Measurements from ENCODE around the gene EFCC1.
A peak's percentile ranks its signal among the peaks of the same experiment; 100 is the strongest.

EFCC1 gene

DNA sequence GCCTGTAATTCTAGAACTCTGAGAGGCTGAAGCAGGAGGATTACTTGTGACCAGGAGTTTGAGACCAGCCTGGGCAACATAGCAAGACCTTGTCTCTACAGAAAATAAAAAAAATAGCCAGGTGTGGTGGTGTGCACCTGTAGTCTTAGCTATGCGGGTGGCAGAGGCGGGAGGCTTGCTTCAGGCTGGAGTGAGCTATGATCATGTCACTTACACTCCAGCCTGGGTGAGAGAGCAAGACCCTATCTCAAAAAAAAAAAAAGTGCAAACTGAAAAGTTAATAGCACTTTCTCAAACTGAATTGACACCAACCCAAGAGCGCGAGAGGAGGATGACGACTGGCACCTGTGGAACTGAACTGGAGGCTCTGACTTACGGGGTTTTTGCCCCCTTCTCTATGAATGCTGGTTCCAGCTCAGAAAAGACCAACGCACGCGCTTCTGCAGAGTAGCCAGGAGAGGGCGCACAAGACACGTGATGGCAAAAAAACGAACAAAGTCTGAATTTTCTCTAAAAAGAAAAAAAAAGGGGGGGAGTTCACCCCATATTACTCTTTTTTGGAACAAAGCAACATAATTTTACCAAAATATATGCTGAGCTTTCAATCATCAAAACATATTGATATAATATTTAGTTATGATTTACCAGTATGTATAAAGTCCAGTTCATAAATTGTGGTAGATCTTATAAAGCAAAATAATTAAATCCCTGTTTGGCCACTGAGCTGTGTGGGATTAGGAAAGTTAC is 30.9 kb upstream of the EFCC1 start:
- Mint-ChIP-seq H3K4me3 (no peak overlapping the region), H3K9me3 (no peaks in the 10 kb centered on the region), H3K27me3 (ENCODE audit: low read depth) (no peaks in the 10 kb centered on the region), H3K27ac (no peak overlapping the region), H3K4me1 (peaks cover 16% of the 10 kb centered on the region), H3K36me3 (ENCODE audit: low read depth) (no peaks in the 10 kb centered on the region)
- TF ChIP-seq, protein P1, sequence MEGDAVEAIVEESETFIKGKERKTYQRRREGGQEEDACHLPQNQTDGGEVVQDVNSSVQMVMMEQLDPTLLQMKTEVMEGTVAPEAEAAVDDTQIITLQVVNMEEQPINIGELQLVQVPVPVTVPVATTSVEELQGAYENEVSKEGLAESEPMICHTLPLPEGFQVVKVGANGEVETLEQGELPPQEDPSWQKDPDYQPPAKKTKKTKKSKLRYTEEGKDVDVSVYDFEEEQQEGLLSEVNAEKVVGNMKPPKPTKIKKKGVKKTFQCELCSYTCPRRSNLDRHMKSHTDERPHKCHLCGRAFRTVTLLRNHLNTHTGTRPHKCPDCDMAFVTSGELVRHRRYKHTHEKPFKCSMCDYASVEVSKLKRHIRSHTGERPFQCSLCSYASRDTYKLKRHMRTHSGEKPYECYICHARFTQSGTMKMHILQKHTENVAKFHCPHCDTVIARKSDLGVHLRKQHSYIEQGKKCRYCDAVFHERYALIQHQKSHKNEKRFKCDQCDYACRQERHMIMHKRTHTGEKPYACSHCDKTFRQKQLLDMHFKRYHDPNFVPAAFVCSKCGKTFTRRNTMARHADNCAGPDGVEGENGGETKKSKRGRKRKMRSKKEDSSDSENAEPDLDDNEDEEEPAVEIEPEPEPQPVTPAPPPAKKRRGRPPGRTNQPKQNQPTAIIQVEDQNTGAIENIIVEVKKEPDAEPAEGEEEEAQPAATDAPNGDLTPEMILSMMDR (IDR thresholded peaks at IDR 0.05; ENCODE audit: unreplicated experiment in 3 of 3), result peak; percentile 90 to 95 (median 92)

DNA sequence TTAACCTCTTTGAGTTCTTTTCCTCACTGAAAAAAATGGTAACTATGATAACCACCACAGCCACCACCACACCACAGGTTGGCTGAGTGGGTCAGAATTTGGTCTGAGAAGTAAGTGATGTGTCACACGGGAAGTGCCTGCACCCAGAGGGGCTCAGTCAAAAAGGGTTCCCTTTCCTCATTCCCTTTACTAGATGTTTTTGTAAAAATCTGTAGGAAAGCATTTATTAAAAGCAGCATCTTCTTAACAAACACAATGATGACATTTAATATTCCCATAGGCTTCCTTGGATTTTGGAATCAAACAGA is 30.4 kb upstream of the EFCC1 start:
- TF ChIP-seq, protein P1 (IDR thresholded peaks at IDR 0.05; ENCODE audit: unreplicated experiment in 3 of 3), result no peak
- H3K27me3 Mint-ChIP-seq (ENCODE audit: low read depth), result no peaks in the 10 kb centered on the region
- H3K4me3 Mint-ChIP-seq, result no peak overlapping the region
- no peaks in the 10 kb centered on the region for H3K36me3 Mint-ChIP-seq (ENCODE audit: low read depth)
- peaks cover 16% of the 10 kb centered on the region for H3K4me1 Mint-ChIP-seq
- no peak overlapping the region for H3K27ac Mint-ChIP-seq
- no peaks in the 10 kb centered on the region for H3K9me3 Mint-ChIP-seq

DNA sequence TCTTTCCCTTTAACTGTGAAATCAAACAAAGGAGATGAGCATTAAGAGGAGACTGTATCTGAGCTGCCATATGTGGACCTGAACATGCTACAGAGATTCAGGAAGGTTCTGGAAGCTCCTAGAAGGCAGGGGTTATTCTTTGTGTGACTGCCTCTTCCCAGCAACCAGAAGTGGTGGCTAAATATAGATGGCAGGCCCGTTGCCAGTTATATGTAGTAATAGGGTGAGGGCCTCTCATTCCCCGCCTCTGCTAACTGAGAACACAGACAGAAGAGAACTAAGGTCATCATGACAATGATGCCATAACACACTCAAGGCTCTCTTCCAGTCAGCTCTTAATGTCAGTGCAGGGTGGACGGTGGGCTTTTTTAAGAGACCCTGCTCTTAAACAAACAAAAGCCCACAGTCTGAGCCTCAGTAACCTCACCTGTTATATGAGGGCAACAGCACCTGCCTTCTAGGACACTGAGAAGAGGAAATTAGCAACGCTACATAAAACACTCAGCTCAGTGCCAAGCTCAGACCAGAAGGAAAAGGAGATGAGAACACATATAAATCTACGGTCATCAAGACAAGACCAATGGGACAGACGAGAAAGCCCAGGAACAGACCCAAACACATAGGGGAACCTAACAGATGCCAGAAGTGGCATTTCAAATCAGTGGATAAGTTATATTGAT is 29.5 kb upstream of the EFCC1 start:
- no peak overlapping the region for H3K4me3 Mint-ChIP-seq

DNA sequence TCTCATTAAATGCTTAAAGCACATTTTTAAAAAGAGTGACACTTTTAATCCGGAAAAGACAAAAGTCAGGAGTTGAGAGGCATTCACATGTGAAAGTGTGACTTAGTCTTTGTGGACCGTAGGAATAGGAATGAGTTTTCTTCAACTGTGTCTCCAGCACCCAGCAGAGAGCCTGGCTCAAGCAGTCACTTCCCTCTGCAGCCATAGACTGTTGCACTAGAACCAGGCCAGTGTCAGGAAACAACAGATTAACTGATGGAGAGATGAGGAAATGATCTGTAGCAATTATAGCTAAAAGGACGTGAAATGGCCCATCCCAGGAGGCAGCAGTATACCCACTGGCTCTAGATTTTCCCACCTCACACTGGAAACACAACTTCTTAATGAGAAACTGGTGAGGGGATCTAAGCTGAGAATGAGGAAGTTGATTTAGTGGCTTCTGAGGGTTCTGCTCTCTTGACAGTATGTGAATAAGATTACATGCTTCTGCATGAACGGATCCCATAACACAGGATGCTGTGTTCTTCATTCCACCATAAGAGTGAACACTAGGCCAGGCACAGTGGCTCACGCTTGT is 27.0 kb upstream of the EFCC1 start:
- peaks cover 16% of the 10 kb centered on the region for H3K4me1 Mint-ChIP-seq
- H3K4me3 Mint-ChIP-seq, result no peak overlapping the region
- H3K27me3 Mint-ChIP-seq (ENCODE audit: low read depth), result no peaks in the 10 kb centered on the region

More for the DNA sequence above, 29.5 kb upstream of the EFCC1 start:
- Mint-ChIP-seq H3K27ac (no peak overlapping the region), H3K27me3 (ENCODE audit: low read depth) (no peaks in the 10 kb centered on the region), H3K36me3 (ENCODE audit: low read depth) (no peaks in the 10 kb centered on the region), H3K4me1 (peaks cover 16% of the 10 kb centered on the region), H3K9me3 (no peaks in the 10 kb centered on the region)
- TF ChIP-seq, protein P1 (IDR thresholded peaks at IDR 0.05; ENCODE audit: unreplicated experiment in 3 of 3), result no peak

DNA sequence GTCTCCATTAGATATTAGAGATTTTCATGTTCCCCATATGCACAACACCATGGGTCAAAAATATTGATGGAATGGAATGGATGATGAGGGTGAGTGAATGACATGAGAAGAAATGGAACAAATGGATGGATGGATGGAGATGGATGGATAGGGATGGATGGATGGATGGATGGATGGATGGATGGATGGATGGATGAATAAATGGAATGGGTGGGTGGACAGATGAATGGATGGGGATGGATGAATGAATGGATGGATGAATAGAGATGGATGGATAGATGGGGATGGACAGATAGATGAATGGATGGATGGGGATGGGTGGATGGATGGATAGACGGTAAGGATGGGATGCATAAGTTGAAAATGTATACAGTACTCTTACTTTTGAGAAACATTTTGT is 25.8 kb upstream of the EFCC1 start:
- TF ChIP-seq, protein P1 (IDR thresholded peaks at IDR 0.05; ENCODE audit: unreplicated experiment in 3 of 3), result no peak
- H3K9me3 Mint-ChIP-seq, result peaks cover under 1% of the 10 kb centered on the region
- peaks cover 5% of the 10 kb centered on the region for H3K27me3 Mint-ChIP-seq (ENCODE audit: low read depth)
- no peaks in the 10 kb centered on the region for H3K36me3 Mint-ChIP-seq (ENCODE audit: low read depth)
- H3K27ac Mint-ChIP-seq, result no peak overlapping the region
- no peak overlapping the region for H3K4me3 Mint-ChIP-seq
- peaks cover 13% of the 10 kb centered on the region for H3K4me1 Mint-ChIP-seq

More for the DNA sequence above, 27.0 kb upstream of the EFCC1 start:
- no peaks in the 10 kb centered on the region for H3K36me3 Mint-ChIP-seq (ENCODE audit: low read depth)
- H3K9me3 Mint-ChIP-seq, result no peaks in the 10 kb centered on the region
- TF ChIP-seq, protein P1 (IDR thresholded peaks at IDR 0.05; ENCODE audit: unreplicated experiment in 3 of 3), result no peak
- no peak overlapping the region for H3K27ac Mint-ChIP-seq
